Subcutaneous abdominal adipose tissue (tissue), 5 donors: ENCODE measurements around the gene PRDM4.

Experiments
- H3K27ac ChIP-seq: one replicate; pipeline ENCODE4 v1.7.0; 2013; ENCODE audit warnings: low read depth, mild to moderate bottlenecking, inconsistent platforms, low read length, moderate library complexity
- H3K27me3 ChIP-seq, 5 donors: one replicate each; pipeline ENCODE4 v1.7.0; 2013; ENCODE audit warnings: low read length in 5 of 5, inconsistent platforms in 1 of 5; ENCODE audit not compliant: control insufficient read depth in 5 of 5, insufficient read depth in 4 of 5
- H3K36me3 ChIP-seq, 5 donors: one replicate each; pipeline ENCODE4 v1.7.0; 2013; ENCODE audit warnings: low read length in 5 of 5; ENCODE audit not compliant: control insufficient read depth in 5 of 5, insufficient read depth in 5 of 5
- H3K4me1 ChIP-seq, 5 donors: one replicate each; pipeline ENCODE4 v1.7.0; 2013; ENCODE audit warnings: low read length in 5 of 5, mild to moderate bottlenecking in 3 of 5, moderate library complexity in 1 of 5; ENCODE audit not compliant: control insufficient read depth in 5 of 5, insufficient read depth in 5 of 5
- H3K4me3 ChIP-seq, 5 donors: one replicate each; pipeline ENCODE4 v1.7.0; 2013; ENCODE audit warnings: low read length in 5 of 5, low read depth in 1 of 5
- H3K9ac ChIP-seq, 5 donors: one replicate each; pipeline ENCODE4 v1.7.0; 2013; ENCODE audit warnings: low read length in 5 of 5, mild to moderate bottlenecking in 4 of 5, moderate library complexity in 3 of 5
- H3K9me3 ChIP-seq, 5 donors: one replicate each; pipeline ENCODE4 v1.7.0; 2013; ENCODE audit warnings: low read length in 5 of 5; ENCODE audit not compliant: control insufficient read depth in 5 of 5
- donor health status: healthy.
- donor health status: healthy.
- donor health status: healthy.
- donor health status: healthy.
- donor health status: healthy.

Gene PRDM4

DNA sequence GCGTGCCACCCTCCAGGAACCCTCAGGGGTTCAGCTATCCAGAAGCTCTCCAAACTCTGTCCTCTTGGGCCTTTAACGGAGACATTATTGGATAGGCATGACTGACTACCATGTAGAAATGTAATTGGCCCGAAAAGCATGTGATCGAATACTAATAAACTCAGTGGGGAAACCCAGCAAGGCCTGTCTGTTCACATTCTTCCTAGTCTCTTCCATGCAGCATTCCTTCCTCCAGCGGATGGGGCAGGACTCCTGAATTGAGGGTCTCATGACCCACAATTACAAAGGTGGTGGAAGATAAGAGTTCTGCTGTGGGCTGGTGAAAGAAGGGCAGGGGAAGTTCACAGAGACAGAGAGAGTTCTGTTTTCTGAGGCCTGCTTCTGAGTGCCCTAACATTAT is 6.5 kb upstream of the PRDM4 start:
- H3K9me3 ChIP-seq: no peaks in the 10 kb centered on the region
- H3K27me3 ChIP-seq: no peaks in the 10 kb centered on the region
- H3K27ac ChIP-seq: no peak overlapping the region
- no peaks in the 10 kb centered on the region for H3K36me3 ChIP-seq
- no peak overlapping the region for H3K9ac ChIP-seq
- H3K4me3 ChIP-seq: no peak overlapping the region
- H3K4me1 ChIP-seq: no peaks in the 10 kb centered on the region

DNA sequence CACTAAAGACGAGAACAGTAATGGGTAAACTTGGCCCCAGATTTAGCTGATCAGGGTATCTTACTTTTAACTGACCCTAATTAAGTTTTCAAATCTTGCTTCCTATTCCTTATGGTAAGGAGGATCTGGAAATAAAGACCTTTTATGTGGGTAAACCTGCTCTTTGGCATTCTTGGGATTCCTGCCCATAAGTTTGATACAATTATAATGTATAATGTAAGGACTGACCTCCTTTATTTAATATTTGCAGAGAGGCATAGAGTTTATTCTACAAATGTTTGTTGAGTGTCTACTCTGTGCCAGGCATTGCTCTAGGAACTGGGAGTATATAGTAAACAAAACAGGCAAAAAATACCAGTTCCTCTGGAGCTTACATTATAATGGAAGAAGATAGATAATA is 4.4 kb upstream of the PRDM4 start:
- peaks cover 0 to 10% (median 9%) of the 10 kb centered on the region in 5 donors for H3K4me1 ChIP-seq
- H3K9me3 ChIP-seq: no peaks in the 10 kb centered on the region
- no peak overlapping the region for H3K4me3 ChIP-seq
- no peaks in the 10 kb centered on the region for H3K36me3 ChIP-seq
- no peak overlapping the region for H3K27ac ChIP-seq
- H3K9ac ChIP-seq: no peak overlapping the region
- H3K27me3 ChIP-seq: no peaks in the 10 kb centered on the region

DNA sequence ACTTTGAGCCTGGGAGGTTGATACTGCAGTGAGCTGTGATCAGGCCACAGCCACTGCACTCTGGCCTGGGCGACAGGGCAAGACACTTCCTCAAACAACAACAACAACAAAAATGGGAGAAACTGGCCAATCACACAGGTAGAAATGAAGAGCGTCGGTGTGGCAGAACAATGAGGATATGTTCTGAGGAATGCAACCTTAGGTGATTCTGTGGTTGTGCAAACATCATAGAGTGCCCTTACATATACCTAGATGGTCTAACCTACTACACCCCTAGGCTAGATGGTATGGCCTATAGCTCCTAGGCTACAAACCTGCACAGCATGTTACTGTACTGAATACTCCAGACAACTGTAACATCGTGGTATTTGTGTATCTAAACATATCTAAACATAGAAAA is 3.7 kb upstream of the PRDM4 start:
- no peaks in the 10 kb centered on the region for H3K27me3 ChIP-seq
- H3K4me1 ChIP-seq: peaks cover 2 to 17% (median 16%) of the 10 kb centered on the region in 5 donors
- H3K4me3 ChIP-seq: no peak overlapping the region
- H3K27ac ChIP-seq: no peak overlapping the region
- no peaks in the 10 kb centered on the region for H3K36me3 ChIP-seq
- no peaks in the 10 kb centered on the region for H3K9me3 ChIP-seq
- H3K9ac ChIP-seq: no peak overlapping the region

DNA sequence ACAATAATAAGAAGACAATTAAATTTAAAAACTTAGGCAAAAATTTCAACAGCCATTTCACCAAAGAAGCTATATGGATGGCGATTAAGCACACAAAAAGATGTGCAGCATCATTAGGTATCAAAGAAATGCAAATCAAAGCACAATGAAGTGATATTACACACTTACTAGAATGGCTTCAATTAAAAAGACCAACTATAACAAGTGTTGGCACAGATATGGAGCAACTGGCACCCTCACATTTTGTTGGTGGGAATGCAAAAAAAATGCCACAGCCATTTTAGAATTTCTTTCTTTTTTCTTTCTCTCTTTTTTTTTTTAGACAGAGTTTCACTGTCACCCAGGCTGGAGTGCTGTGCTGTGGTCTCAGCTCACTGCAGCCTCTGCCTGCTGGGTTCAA is 1.9 kb upstream of the PRDM4 start:
- Histone ChIP-seq H3K4me1 (peaks cover 7 to 33% (median 32%) of the 10 kb centered on the region in 5 donors), H3K4me3 (no peak overlapping the region), H3K27ac (no peak overlapping the region), H3K9me3 (no peaks in the 10 kb centered on the region), H3K9ac (no peak overlapping the region), H3K36me3 (peaks cover 0 to 5% (median 0%) of the 10 kb centered on the region in 5 donors), H3K27me3 (no peaks in the 10 kb centered on the region)

DNA sequence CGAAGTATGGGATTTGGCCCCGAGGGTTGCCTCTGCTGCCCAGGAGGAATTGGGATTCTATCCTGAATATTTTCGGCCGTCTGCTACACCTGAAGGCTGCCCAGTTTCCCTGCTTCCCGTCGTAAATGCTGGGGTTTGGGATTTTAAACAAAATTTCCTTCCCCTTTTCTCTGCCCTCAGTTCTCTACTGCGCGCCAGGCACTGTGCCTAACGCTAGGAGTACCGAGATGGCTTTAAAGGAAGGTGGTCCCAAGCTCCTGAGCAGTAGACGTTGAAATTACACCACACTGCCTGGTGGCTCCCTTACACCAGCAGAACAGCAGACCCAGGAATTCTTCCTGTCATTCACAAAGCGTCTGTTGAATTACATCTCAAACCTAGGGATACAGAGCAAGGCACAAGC is 566 bp upstream of the PRDM4 start:
- no peaks in the 10 kb centered on the region for H3K9me3 ChIP-seq
- H3K36me3 ChIP-seq: peaks cover 4 to 12% (median 6%) of the 10 kb centered on the region in 5 donors
- H3K9ac ChIP-seq: peak overlapping the region in 3 of 5 donors; percentile 15 to 69 (median 35)
- H3K4me3 ChIP-seq: peak overlapping the region; percentile 82 to 94 (median 90)
- H3K27ac ChIP-seq: peak overlapping the region; percentile 37
- H3K4me1 ChIP-seq: peaks cover 7 to 34% (median 32%) of the 10 kb centered on the region in 5 donors
- no peaks in the 10 kb centered on the region for H3K27me3 ChIP-seq

DNA sequence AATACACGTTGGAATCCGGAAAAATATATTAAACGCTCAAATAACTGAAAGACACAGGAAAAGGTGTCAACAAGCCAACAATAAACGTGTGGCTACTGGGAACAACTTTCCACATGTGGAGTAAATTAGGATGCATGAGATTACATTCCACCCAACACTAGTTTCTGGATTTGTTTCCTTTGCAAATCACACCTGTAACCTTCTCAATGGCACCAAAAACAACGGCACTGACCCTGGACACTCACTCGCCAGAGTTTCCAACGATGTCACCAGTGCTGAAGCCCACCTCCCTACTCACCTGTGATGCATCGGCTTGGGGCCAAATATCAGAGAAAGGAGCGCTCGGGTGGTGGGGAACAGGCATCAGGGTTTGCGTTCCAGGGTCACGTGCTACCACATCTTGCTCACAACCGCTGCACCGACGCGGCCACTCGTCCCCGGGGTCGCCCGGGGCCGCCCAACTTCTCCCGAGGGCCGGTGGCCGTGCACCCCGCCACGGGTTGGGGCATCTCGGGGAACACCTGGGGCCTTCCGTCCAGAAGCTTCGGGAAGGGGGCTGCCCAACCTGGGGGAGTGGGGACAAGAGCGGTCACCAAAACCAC is 629 bp downstream of the PRDM4 start:
- H3K36me3 ChIP-seq: peaks cover 8 to 24% (median 16%) of the 10 kb centered on the region in 5 donors
- no peaks in the 10 kb centered on the region for H3K27me3 ChIP-seq
- H3K9me3 ChIP-seq: no peaks in the 10 kb centered on the region
- H3K4me3 ChIP-seq: peak overlapping the region; percentile 83 to 97 (median 93)
- H3K27ac ChIP-seq: peak overlapping the region; percentile 57
- peaks cover 7 to 34% (median 32%) of the 10 kb centered on the region in 5 donors for H3K4me1 ChIP-seq
- H3K9ac ChIP-seq: peak overlapping the region; percentile 39 to 96 (median 87)

DNA sequence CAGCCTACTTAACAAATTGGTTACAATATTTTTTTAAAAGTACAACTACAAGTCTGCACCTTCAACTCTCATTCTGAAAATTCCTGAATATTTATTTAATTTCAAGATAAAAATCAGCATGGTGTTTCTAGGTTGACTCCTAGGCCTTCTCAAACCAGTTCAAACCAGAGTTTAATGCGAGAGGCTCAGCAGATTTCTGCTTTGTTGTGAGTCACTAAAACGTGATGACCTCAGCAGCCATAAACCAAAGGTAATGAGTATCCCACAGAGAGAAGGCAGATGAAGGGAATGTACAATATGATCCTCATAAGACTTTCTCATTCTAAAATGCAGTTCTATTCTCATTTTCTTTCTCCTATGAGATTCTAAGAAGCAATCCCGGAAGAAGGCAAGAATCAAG is 1.5 kb downstream of the PRDM4 start:
- Histone ChIP-seq H3K4me1 (peaks cover 7 to 34% (median 32%) of the 10 kb centered on the region in 5 donors), H3K4me3 (peak overlapping the region; percentile 83 to 97 (median 93)), H3K9me3 (no peaks in the 10 kb centered on the region), H3K27me3 (no peaks in the 10 kb centered on the region), H3K36me3 (peaks cover 11 to 32% (median 24%) of the 10 kb centered on the region in 5 donors), H3K27ac (peak overlapping the region; percentile 57), H3K9ac (peak overlapping the region; percentile 39 to 96 (median 87))

DNA sequence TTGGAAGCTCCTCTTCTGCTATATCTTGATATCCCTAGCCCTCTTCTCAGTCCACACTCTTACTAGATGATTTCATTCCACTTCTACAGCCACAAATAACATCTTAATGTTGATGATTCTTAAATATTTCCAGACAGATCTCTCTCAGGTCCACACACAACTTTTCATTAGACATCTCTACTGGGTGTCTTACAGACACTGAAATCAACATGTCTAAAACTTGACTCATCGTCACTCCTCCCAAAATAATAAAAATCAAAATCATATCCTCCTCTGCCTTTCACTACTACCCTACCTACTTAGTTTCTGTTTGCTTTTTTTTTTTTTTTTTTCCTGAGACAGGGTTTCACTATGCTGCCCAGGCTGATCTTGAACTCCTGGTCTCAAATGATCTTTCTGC is 11.9 kb downstream of the PRDM4 start:
- Histone ChIP-seq H3K4me1 (peaks cover 0 to 17% (median 11%) of the 10 kb centered on the region in 5 donors), H3K27me3 (no peaks in the 10 kb centered on the region), H3K4me3 (no peak overlapping the region), H3K9me3 (no peaks in the 10 kb centered on the region), H3K9ac (peak overlapping the region in 1 of 5 donors; percentile 35), H3K36me3 (peaks cover 25 to 71% (median 57%) of the 10 kb centered on the region in 5 donors), H3K27ac (peak overlapping the region; percentile 22)

DNA sequence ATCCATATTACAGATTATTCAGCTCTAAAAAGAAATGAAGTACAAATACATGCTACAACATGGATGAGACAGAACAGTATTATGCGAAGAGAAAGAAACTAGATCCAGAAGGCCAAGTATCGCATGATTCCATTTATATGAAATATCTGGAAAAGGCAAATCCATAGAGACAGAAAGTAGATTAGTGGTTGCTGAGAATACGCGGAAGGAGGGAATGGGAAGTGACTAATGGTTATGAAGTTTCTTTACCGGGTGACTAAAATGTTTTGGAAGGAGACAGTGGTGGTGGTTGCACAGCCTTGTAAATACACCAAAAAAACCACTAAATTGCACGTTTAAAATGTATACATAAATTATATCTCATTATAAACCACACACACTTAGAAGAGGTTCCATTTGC is 12.5 kb downstream of the PRDM4 start:
- Histone ChIP-seq H3K4me1 (peaks cover 0 to 17% (median 11%) of the 10 kb centered on the region in 5 donors), H3K27me3 (no peaks in the 10 kb centered on the region), H3K4me3 (peak overlapping the region in 1 of 5 donors; percentile 17), H3K36me3 (peaks cover 25 to 71% (median 56%) of the 10 kb centered on the region in 5 donors), H3K9me3 (no peaks in the 10 kb centered on the region), H3K27ac (peak overlapping the region; percentile 22), H3K9ac (peak overlapping the region in 1 of 5 donors; percentile 47)

DNA sequence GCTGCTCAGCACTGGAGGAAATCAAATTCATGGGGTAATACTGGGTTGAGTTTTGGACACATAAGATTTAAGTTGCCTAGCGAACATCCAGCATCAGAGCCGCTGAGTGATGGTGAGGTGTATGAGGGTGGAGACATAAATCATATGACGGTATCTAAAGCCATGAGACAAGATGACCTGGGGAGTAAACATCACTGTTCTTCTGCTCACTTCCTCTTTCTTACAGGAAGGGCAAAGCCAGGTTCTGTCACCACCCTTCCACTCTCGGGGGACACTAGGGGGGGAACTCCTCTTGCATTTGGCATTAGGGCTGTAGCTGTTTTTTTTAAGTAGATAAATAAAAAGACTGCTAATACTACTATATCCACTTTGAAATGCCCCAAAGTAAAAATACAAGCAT is 24.0 kb downstream of the PRDM4 start:
- Histone ChIP-seq H3K9me3 (no peaks in the 10 kb centered on the region), H3K27ac (no peak overlapping the region), H3K36me3 (peaks cover 60 to 90% (median 84%) of the 10 kb centered on the region in 5 donors), H3K9ac (no peak overlapping the region), H3K4me3 (no peak overlapping the region), H3K27me3 (no peaks in the 10 kb centered on the region), H3K4me1 (no peaks in the 10 kb centered on the region)
